VCaP (cell line): ENCODE data around the gene AMIGO3.
A peak's percentile ranks its signal among the peaks of the same experiment; 100 is the strongest.

Experiments
- H3K27ac ChIP-seq: fragments of 450-650 bp; 2 replicates; pipeline ENCODE4 v1.5.1; 2017
- TF ChIP-seq, protein P1 (sequence below): fragments of 450-650 bp; conservative IDR thresholded peaks from 2 replicates; pipeline ENCODE4 v1.5.1; 2017; ENCODE audit warnings: mild to moderate bottlenecking, moderate library complexity

The AMIGO3 gene

GRCh38 chr3:49719214-49719884 is at the start of gene AMIGO3:
AMIGO3 (minus strand) TSS chr3:49719684; CDS start chr3:49719465, 219 bp downstream.
- TF ChIP-seq, protein P1, sequence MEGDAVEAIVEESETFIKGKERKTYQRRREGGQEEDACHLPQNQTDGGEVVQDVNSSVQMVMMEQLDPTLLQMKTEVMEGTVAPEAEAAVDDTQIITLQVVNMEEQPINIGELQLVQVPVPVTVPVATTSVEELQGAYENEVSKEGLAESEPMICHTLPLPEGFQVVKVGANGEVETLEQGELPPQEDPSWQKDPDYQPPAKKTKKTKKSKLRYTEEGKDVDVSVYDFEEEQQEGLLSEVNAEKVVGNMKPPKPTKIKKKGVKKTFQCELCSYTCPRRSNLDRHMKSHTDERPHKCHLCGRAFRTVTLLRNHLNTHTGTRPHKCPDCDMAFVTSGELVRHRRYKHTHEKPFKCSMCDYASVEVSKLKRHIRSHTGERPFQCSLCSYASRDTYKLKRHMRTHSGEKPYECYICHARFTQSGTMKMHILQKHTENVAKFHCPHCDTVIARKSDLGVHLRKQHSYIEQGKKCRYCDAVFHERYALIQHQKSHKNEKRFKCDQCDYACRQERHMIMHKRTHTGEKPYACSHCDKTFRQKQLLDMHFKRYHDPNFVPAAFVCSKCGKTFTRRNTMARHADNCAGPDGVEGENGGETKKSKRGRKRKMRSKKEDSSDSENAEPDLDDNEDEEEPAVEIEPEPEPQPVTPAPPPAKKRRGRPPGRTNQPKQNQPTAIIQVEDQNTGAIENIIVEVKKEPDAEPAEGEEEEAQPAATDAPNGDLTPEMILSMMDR = peak; percentile 68
- peak within 1 kb of the TSS; percentile 52 for H3K27ac ChIP-seq

GRCh38 chr3:49763981-49764380 is 44.5 kb upstream of the AMIGO3 start:
- no peak overlapping the region for H3K27ac ChIP-seq
- TF ChIP-seq, protein P1 = no peak

- TF ChIP-seq, protein P1 = no peak
- no peak overlapping the region for H3K27ac ChIP-seq
Observed at GRCh38 chr3:49761661-49762060, 42.2 kb upstream of the AMIGO3 start.

DNA sequence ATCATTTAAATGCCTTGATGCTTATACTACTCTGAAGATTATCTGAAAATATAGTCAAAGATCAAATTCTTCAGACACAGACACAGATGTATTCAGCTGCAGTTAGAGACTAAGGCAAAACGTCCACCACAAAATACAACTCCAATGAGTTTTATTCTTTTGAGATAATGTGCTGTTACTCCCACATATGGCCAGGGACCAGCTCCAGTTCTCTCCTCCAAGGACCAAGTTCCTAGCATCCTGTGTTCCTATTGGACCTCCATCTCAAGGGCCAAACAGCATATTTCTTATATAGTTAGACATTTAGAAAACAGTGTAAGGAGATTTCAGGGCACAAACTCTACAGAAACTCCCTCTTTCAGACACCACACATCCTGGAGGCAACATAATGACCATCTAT is 39.7 kb upstream of the AMIGO3 start:
- TF ChIP-seq, protein P1 = no peak
- H3K27ac ChIP-seq = no peak overlapping the region

- TF ChIP-seq, protein P1 = no peak
- no peak overlapping the region for H3K27ac ChIP-seq
Observed at GRCh38 chr3:49757197-49757596, 37.7 kb upstream of the AMIGO3 start.

DNA sequence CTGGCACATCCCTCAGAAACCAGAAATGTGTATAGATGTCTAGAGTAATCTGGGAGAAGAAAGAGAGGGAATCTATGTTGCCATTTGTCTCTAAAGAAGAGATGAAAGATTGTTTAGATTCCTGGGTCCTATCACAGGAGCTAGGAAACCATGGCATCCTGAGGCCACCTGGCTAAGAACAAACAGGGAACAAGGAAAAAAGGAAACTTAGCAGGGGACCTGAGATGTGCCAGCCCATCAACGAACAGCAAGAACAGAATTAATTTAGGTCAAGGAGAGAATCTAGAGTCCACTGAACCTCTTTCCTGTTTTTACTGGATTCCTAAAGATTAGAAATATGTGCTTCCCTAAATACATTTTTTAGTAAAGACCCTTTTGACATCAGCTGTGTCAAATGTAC is 36.6 kb upstream of the AMIGO3 start:
- TF ChIP-seq, protein P1 = no peak
- no peak overlapping the region for H3K27ac ChIP-seq

GRCh38 chr3:49754536-49754935 is 35.1 kb upstream of the AMIGO3 start:
- H3K27ac ChIP-seq = no peak overlapping the region
- TF ChIP-seq, protein P1 = no peak
